GM12873 (cell line): ENCODE results near the gene POLR3E.

ENCODE experiments used
- CTCF ChIP-seq: IDR thresholded peaks from 2 replicates; pipeline ENCODE4 v1.5.1; 2012; ENCODE audit warnings: low read depth, mild to moderate bottlenecking, moderate library complexity, low read length, control low read depth; ENCODE audit not compliant: insufficient read depth; ENCODE audit errors: missing control alignments

The POLR3E gene

GRCh38 chr16:22324787-22325597 lies 27.8 kb downstream of the POLR3E start:
- TF ChIP-seq CTCF: no peak

DNA sequence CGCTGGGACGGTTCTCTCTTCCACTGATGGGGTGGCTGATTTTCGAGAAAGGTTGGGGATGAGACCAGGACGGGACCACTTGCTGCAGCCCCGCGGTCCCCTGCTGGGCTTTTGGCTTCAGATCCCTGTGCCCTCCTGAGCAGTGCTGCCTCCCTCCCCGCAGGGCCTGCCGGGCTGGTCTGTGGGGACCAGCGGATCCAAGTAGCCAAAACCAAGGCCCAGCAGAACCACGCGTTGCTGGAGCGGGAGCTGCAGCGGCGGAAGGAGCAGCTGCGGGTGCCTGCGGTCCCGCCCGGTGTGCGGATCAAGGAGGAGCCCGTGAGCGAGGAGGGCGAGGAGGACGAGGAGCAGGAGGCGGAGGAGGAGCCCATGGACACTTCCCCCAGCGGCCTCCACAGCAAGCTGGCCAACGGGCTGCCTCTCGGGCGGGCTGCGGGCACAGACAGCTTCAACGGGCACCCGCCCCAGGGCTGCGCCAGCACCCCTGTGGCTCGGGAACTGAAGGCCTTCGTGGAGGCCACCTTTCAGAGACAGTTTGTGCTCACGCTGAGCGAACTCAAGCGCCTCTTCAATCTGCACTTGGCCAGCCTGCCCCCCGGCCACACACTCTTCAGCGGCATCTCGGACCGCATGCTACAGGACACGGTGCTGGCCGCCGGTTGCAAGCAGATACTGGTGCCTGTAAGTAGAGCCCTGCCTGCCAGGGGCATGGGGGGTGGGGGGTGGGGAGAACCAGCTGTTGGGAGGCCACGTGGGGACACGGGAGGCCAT lies 28.6 kb downstream of the POLR3E start:
- no peak for TF ChIP-seq CTCF

DNA sequence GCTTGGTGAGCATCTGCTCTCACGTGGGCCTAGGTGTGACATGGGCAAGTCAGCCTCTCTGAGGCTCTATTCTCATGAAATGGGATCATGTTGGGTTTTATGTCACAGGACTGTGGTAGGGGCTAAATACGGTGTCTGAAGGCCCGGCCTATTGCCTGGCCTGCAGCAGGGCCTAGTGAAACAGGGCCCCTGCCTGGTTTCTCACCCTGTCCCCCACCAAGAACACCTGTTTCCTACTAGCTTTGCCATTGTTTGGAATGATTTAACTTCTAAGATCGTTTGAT lies 29.1 kb downstream of the POLR3E start:
- TF ChIP-seq CTCF: no peak

DNA sequence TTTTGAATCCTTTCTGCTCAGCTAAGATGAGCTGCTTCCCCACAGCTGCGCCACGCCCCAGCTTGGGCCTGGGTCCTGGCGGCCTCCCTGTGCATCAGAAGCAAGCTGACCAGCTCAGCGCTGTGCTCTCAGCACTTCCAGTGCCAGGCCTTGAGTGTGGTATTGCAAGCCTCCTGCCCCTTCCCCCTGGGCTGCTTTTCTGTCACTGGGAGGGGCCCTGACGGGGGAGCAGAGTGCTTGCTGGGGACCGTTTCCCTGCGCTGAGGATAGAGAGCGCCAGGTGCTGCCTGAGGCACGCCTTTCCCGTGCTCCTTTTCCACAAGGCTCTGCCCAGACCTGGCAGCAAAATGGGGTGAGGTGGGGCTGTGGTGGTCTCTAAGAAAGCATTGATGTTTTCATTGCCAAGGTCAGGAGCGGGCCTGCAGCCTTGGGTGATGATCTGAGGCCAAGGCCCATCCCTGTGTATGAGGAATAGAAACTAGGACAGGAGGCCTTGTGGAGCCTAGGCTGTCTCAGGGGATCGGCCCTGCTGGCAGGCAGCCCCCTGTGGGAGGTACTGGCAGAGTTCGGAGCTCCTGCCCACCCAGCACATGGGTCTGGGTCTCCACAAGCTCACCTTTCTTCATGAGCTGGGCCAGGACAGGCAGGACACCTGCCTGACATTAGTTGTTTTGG lies 29.7 kb downstream of the POLR3E start:
- TF ChIP-seq CTCF: no peak

DNA sequence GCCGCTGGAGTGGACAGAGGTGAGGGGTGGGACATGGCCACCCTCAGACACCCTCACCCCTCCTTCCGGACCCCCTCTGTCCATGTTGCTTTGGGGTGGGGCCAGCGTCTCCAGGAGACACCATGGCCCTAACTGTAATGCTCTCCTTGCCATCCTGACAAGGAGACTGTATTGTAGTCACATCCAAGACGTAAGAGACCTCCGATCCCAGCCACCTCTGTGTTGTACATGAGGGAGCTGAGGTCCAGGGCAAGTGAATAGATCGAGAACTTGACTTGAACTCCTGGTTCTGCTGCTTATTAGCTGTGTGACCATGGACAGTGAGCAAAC lies 30.2 kb downstream of the POLR3E start:
- no peak for TF ChIP-seq CTCF

- no peak for TF ChIP-seq CTCF
These were observed 31.0 kb downstream of the POLR3E start for GRCh38 chr16:22328081-22328725.

DNA sequence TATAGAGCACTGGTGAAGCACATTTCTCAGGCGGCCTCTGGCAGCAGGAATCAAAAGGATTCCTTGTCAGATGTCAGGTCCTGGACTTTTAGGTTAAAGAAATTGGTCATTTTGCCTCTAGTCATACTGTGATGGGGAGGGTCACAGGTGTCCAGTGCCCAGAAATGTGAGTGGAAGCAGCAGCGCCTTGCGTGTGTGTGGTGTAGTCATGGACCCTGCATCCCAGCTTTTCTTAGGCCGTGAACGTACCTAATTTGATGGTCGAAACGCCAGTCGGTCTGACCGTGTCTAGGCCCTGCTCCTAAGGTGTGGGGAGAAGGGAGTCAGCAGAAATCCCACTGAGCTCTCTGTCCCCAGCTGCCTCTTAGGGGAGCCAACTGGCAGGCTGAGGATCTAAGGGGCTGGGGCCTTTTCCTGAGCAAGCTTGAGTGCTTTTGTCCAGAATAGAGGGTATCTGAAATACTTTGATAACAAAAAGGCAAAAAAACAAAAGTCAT lies 32.0 kb downstream of the POLR3E start:
- TF ChIP-seq CTCF: no peak
